Measurements from ENCODE around the gene TCF4.

Gene TCF4

GRCh38 chr18:55296115-55296514 is 291.9 kb downstream of the TCF4 start:
- DNase-seq, result no peak
- Histone ChIP-seq H3K9ac (ENCODE audit: low read length) (no peak overlapping the region), H3K4me1 (ENCODE audit: low read length) (no peaks in the 10 kb centered on the region), H3K79me2 (ENCODE audit: low read length) (peaks cover 96% of the 10 kb centered on the region), H3K9me3 (replicated peaks; ENCODE audit: insufficient read depth, low read length) (no peaks in the 10 kb centered on the region), H2AFZ (ENCODE audit: low read length) (no peak overlapping the region), H4K20me1 (ENCODE audit: insufficient read depth, low read length) (peaks cover 3% of the 10 kb centered on the region; the same call in 1 of the 2 replicates), H3K27ac (ENCODE audit: low read length) (no peak overlapping the region), H3K36me3 (replicated peaks; ENCODE audit: insufficient read depth, low read length) (0 out of 2 replicates have a peak, but pooled peaks cover 3% of the 10 kb centered on the region), H3K9me2 (replicated peaks; ENCODE audit: insufficient read depth, low read length) (no peaks in the 10 kb centered on the region), H3F3A (ENCODE audit: insufficient read depth, low read length) (no peaks in the 10 kb centered on the region), H3K4me2 (ENCODE audit: low read depth, low read length) (no peak overlapping the region), H3K27me3 (replicated peaks; ENCODE audit: insufficient read depth, low read length) (no peaks in the 10 kb centered on the region), H3K4me3 (ENCODE audit: low read length) (no peak overlapping the region)
- TF ChIP-seq EZH2phosphoT487 (IDR thresholded peaks at IDR 0.05; ENCODE audit: low read length), result no peak
- no peak for TF ChIP-seq CTCF (IDR thresholded peaks at IDR 0.05; ENCODE audit: low read length)
- no peak for TF ChIP-seq EZH2 (optimal IDR thresholded peaks at IDR 0.05; ENCODE audit: low read depth, low read length)

- Histone ChIP-seq H3K4me1 (ENCODE audit: low read length) (no peaks in the 10 kb centered on the region), H3F3A (ENCODE audit: insufficient read depth, low read length) (no peaks in the 10 kb centered on the region), H3K4me3 (ENCODE audit: low read length) (no peak overlapping the region), H3K9ac (ENCODE audit: low read length) (no peak overlapping the region), H3K9me3 (replicated peaks; ENCODE audit: insufficient read depth, low read length) (no peaks in the 10 kb centered on the region), H3K9me2 (replicated peaks; ENCODE audit: insufficient read depth, low read length) (no peaks in the 10 kb centered on the region), H3K27me3 (replicated peaks; ENCODE audit: insufficient read depth, low read length) (no peaks in the 10 kb centered on the region), H3K79me2 (ENCODE audit: low read length) (peaks cover 98% of the 10 kb centered on the region), H3K36me3 (replicated peaks; ENCODE audit: insufficient read depth, low read length) (no peaks in the 10 kb centered on the region), H4K20me1 (ENCODE audit: insufficient read depth, low read length) (peaks cover 8% of the 10 kb centered on the region), H2AFZ (ENCODE audit: low read length) (no peak overlapping the region), H3K4me2 (ENCODE audit: low read depth, low read length) (no peak overlapping the region), H3K27ac (ENCODE audit: low read length) (no peak overlapping the region)
- no peak for DNase-seq
- TF ChIP-seq CTCF (IDR thresholded peaks at IDR 0.05; ENCODE audit: low read length) (no peak), EZH2phosphoT487 (IDR thresholded peaks at IDR 0.05; ENCODE audit: low read length) (no peak), EZH2 (optimal IDR thresholded peaks at IDR 0.05; ENCODE audit: low read depth, low read length) (no peak)
Measured at GRCh38 chr18:55290898-55291297, 297.1 kb downstream of the TCF4 start.

- H3K27me3 ChIP-seq (replicated peaks; ENCODE audit: insufficient read depth, low read length), result no peaks in the 10 kb centered on the region
- H2AFZ ChIP-seq (ENCODE audit: low read length), result no peak overlapping the region
- H3K79me2 ChIP-seq (ENCODE audit: low read length), result peaks cover 98% of the 10 kb centered on the region
- H3K9me3 ChIP-seq (replicated peaks; ENCODE audit: insufficient read depth, low read length), result no peaks in the 10 kb centered on the region
- no peaks in the 10 kb centered on the region for H3K36me3 ChIP-seq (replicated peaks; ENCODE audit: insufficient read depth, low read length)
- TF ChIP-seq CTCF (IDR thresholded peaks at IDR 0.05; ENCODE audit: low read length) (no peak), EZH2phosphoT487 (IDR thresholded peaks at IDR 0.05; ENCODE audit: low read length) (no peak), EZH2 (optimal IDR thresholded peaks at IDR 0.05; ENCODE audit: low read depth, low read length) (no peak)
- H3K4me3 ChIP-seq (ENCODE audit: low read length), result no peak overlapping the region
- no peaks in the 10 kb centered on the region for H3K9me2 ChIP-seq (replicated peaks; ENCODE audit: insufficient read depth, low read length)
- peaks cover 8% of the 10 kb centered on the region for H4K20me1 ChIP-seq (ENCODE audit: insufficient read depth, low read length)
- H3K9ac ChIP-seq (ENCODE audit: low read length), result no peak overlapping the region
- no peaks in the 10 kb centered on the region for H3F3A ChIP-seq (ENCODE audit: insufficient read depth, low read length)
- no peaks in the 10 kb centered on the region for H3K4me1 ChIP-seq (ENCODE audit: low read length)
- H3K27ac ChIP-seq (ENCODE audit: low read length), result no peak overlapping the region
- H3K4me2 ChIP-seq (ENCODE audit: low read depth, low read length), result no peak overlapping the region
- DNase-seq, result no peak
Measured at GRCh38 chr18:55289775-55290174, 298.2 kb downstream of the TCF4 start.
